A549 treated with dexamethasone at 1 μM for 4 hours (cell line): ENCODE results near the gene CRLF3. TPM values are rescaled to one million over a fixed set of nuclear protein-coding genes. Genes with fewer than 3 reads are reported as not detected.

ENCODE experiments used
- total RNA-seq: library from RNA; stranded (reverse); fragments of 200-300 nt; extraction: Qiagen RNA extraction; gene quantifications from 5 replicates; pipeline ENCODE4 v1.2.3, GENCODE V29; 2022

Gene CRLF3, protein sequence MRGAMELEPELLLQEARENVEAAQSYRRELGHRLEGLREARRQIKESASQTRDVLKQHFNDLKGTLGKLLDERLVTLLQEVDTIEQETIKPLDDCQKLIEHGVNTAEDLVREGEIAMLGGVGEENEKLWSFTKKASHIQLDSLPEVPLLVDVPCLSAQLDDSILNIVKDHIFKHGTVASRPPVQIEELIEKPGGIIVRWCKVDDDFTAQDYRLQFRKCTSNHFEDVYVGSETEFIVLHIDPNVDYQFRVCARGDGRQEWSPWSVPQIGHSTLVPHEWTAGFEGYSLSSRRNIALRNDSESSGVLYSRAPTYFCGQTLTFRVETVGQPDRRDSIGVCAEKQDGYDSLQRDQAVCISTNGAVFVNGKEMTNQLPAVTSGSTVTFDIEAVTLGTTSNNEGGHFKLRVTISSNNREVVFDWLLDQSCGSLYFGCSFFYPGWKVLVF
- 13.5 to 19.5 TPM (median 16.4 TPM) in 5 replicates for total RNA-seq

GRCh38 chr17:30824356-30825145 lies at the start of gene CRLF3:
Gene CRLF3 (minus strand): TSS chr17:30824692. CDS start chr17:30824651, 41 bp downstream.

DNA sequence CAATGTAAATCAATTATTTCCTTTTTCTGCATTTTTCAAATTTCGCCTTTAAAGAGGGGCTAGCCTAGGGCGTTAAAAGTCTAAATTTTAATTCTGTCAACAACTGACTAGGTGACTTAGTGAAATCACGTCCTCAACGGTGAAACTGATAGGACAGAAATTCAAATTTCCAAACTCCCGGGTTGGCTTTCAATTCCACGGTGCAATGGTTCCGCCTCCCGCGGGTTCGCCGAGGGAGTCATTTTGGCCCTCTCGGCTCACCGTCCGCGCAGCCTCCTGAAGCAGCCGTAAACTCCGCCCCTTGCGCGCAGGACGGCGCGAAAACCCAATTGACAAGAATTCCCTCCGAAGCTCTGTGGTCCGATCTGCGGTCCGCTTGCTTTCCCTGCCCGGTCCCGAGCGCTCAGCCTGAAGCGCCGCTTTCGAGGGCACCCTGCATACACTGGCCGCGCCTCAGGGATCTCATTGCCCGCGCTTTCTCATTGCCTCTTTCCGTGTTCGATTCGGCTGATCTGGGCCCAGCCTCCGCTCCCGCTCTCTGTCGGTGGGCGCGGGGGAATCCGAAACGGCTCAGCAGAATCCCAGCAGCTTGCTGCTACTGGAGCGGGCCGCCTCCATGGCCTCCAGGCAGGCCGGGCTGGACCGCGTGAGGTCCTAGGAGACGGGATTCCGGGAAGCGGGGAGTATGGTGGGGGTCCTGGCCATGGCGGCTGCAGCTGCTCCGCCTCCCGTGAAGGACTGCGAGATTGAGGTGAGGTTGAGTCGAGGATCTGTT lies 7.4 kb upstream of the CRLF3 start, which contains the start of gene ATAD5:
Gene ATAD5, plus strand, starts transcription at position 304 of the 775 bp plus-strand sequence. Its CDS starts 382 bp downstream, at position 686.

Other genes starting within 250 kb of the CRLF3 start
- 3.4 to 6.0 TPM (median 4.7 TPM) in 5 replicates for gene ATAD5, start 7.3 kb upstream of the CRLF3 start, total RNA-seq
- 16.8 to 27.8 TPM (median 18.0 TPM) in 5 replicates for gene TEFM, start 81.5 kb upstream of the CRLF3 start, total RNA-seq
- 2.8 to 3.6 TPM (median 3.5 TPM) in 5 replicates for gene ADAP2, start 97.3 kb upstream of the CRLF3 start, total RNA-seq
- gene RNF135, start 146.3 kb upstream of the CRLF3 start, total RNA-seq: 20.9 to 23.6 TPM (median 22.6 TPM) in 5 replicates